ENCODE results near the gene SYTL3. TPM values are rescaled to one million over a fixed set of nuclear protein-coding genes. Genes with fewer than 3 reads are reported as not detected.

The SYTL3 gene
- total and polyA plus RNA-seq, 2 experiments from 2014 or later: 0.07 TPM; not detected in 1

GRCh38 chr6:158674342-158675131 lies 24.7 kb downstream of the SYTL3 start:
- H3K4me1 ChIP-seq (ENCODE audit: insufficient read depth): no peaks in the 10 kb centered on the region
- no peak overlapping the region for H3K4me3 ChIP-seq
- no peaks in the 10 kb centered on the region for H3F3A ChIP-seq (replicated peaks; ENCODE audit: low read depth)
- no peak for TF ChIP-seq EZH2phosphoT487 (IDR thresholded peaks at IDR 0.05; ENCODE audit: unreplicated experiment)
- TF ChIP-seq ZNF462 (CRISPR knock-in tag; IDR thresholded peaks at IDR 0.05): no peak
- no peak for TF ChIP-seq POLR2AphosphoS5 (IDR thresholded peaks at IDR 0.05; ENCODE audit: low read depth)
- no peak for TF ChIP-seq CTCF (conservative IDR thresholded peaks at IDR 0.05; ENCODE audit: low read depth in 2 of 2)
- TF ChIP-seq ZNF114 (CRISPR knock-in tag; IDR thresholded peaks at IDR 0.05): no peak
- TF ChIP-seq JUNB (IDR thresholded peaks at IDR 0.05; ENCODE audit: unreplicated experiment): no peak
- TF ChIP-seq ETS1 (IDR thresholded peaks at IDR 0.05): no peak
- no peak for TF ChIP-seq EZH2 (IDR thresholded peaks at IDR 0.05; ENCODE audit: low read depth, unreplicated experiment)
- no peak for TF ChIP-seq REST (IDR thresholded peaks at IDR 0.05; ENCODE audit: unreplicated experiment)
- no peak for TF ChIP-seq ZNF331 (CRISPR knock-in tag; IDR thresholded peaks at IDR 0.05; ENCODE audit: low read depth)
- no peak for TF ChIP-seq NANOG (IDR thresholded peaks at IDR 0.05; ENCODE audit: borderline replicate concordance)
- TF ChIP-seq STAT1 (IDR thresholded peaks at IDR 0.05; ENCODE audit: unreplicated experiment): no peak
- TF ChIP-seq CREB1 (CRISPR knock-in tag; IDR thresholded peaks at IDR 0.05; ENCODE audit: low read depth): no peak
- H3K36me3 ChIP-seq (ENCODE audit: insufficient read depth): no peaks in the 10 kb centered on the region
- DNase-seq (ENCODE audit: low spot score) (no peak), ATAC-seq (no peak)
- Mint-ChIP-seq H3K27ac (peak overlapping the region; percentile 78; the same call in 1 of the 2 replicates), H3K36me3 (ENCODE audit: low read depth) (no peaks in the 10 kb centered on the region), H3K4me3 (no peak overlapping the region), H3K9me3 (peaks cover 3% of the 10 kb centered on the region; the same call in 1 of the 3 replicates), H3K4me1 (peaks cover 9% of the 10 kb centered on the region), H3K27me3 (ENCODE audit: insufficient read depth, low read depth, poor library complexity) (peaks cover 2% of the 10 kb centered on the region)
- H3K9me2 ChIP-seq (ENCODE audit: insufficient read depth): no peaks in the 10 kb centered on the region
- H3K4me2 ChIP-seq: no peak overlapping the region
- no peaks in the 10 kb centered on the region for H3K27me3 ChIP-seq (ENCODE audit: insufficient read depth)
- H3K27ac ChIP-seq (ENCODE audit: low read depth): no peak overlapping the region
- no peaks in the 10 kb centered on the region for H4K20me1 ChIP-seq (replicated peaks; ENCODE audit: insufficient read depth)
- no peaks in the 10 kb centered on the region for H3K79me2 ChIP-seq (replicated peaks; ENCODE audit: insufficient read depth)
- peak overlapping the region; percentile 18; the same call in 1 of the 2 replicates for H2AFZ ChIP-seq
